Left kidney (tissue), 2 donors: ENCODE data around the gene ARMS2. TPM values are rescaled to one million over a fixed set of nuclear protein-coding genes. Genes with fewer than 3 reads are reported as not detected.

Source experiments
- DNase-seq: peaks from one replicate; pipeline ENCODE4 v3.0.0-alpha.2; 2013
- polyA plus RNA-seq: library from polyadenylated mRNA; unstranded; fragments of 120-200 nt; gene quantifications from one replicate; pipeline ENCODE4 v1.2.1, GENCODE V29; 2013; ENCODE audit not compliant: insufficient read length

The ARMS2 gene
- polyA plus RNA-seq, 1 donor: 0.17 TPM

DNA sequence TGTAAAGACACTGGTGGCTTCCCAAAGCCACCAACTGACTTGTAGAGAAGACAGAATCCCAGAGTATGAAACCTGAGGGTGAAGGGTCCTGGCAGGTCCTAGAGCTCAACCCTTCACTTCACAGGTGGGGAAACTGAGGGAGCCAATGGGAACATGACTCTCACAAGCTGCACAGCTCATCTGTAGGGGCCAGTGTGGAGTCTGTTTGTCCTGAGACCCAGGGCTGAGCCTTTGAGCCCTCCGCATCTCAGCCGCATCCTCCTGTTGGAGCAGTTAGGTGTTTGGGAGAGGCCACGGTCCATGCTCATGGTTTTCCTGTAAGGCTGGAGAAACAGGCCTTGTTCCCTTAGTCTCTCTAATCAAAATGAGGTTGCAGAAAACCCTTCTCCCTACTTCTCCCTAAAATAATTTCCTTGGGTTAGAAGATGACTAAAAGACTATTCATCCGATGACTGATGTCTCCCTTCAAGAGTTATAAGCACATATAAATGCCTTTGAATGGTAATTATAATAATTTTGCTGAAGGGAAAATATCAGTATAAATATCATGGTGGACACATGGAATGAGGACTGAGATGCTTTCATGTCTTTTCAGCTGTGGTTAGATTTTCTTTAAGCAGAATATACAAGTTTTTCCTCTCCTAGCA is 17.2 kb downstream of the ARMS2 start:
- DNase-seq: no peak

DNA sequence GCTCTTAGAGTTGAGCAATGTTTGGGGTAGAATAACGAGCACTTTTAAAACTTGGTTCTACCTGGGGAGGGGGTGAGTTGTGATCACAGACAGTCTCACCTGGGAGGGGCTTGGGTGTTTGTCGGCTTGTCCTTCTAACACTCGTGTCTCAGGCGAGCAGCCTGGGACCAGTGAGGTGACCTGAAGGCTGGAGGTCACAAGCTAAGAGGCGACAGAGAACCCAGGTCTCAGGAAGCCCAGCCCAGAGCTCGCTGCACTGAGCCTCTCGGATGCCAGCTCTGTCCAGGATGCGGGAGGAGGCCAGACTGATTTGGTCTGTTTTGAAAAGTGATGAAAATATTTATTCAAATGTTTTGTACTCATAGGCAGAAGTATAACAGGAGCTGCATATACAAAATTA is 18.7 kb downstream of the ARMS2 start:
- no peak for DNase-seq

GRCh38 chr10:122474131-122474818 is 19.8 kb downstream of the ARMS2 start:
- DNase-seq: no peak

DNA sequence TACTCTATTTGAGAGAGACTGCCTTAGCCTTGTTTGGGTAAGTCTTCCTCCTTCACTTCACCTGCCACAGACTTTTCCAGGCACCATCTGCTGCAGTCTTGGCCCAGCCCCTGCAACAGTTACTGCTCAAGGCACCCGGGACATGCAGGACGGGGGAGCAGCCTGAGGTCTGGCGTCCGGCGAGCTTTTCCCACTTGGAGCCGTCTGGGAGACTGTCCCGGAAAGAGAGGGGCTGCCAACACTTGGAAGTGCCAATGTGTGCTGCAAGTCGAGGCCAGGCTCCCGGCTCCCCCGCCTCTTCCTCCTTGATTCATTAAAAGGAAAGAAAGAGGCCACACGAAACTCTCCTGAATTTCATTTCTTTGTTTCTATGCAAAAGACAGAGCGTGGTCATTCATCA is 20.6 kb downstream of the ARMS2 start:
- DNase-seq: no peak

- no peak for DNase-seq
Measured at GRCh38 chr10:122475591-122476332, 21.3 kb downstream of the ARMS2 start.

- DNase-seq: no peak
Measured at GRCh38 chr10:122476333-122476695, 21.9 kb downstream of the ARMS2 start.

DNA sequence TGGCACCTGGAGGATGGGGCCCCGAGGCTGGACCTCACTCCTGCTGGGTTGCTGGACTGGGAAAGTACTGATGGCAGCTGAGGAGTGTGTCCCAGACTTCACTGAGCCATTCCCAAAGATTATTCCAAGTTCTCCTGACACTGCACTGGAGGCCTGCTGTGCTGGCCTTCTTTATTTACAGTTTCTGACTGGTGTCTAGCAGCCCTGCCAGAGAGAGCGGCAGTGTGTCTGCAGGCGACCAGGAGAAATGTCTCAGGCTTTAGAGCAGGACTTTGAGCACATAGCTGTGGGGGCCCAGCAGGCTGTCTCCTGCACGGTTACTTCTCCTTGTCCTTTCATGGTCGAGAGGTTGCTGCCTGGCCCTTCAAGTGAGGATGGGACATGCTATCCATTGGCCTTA is 23.0 kb downstream of the ARMS2 start:
- DNase-seq: no peak

- DNase-seq: no peak
Measured at GRCh38 chr10:122478971-122479370, 24.5 kb downstream of the ARMS2 start.

- no peak for DNase-seq
Measured at GRCh38 chr10:122480146-122480833, 25.8 kb downstream of the ARMS2 start.

GRCh38 chr10:122481296-122482056 is 27.0 kb downstream of the ARMS2 start:
- DNase-seq: no peak

GRCh38 chr10:122484276-122485060 is 30.0 kb downstream of the ARMS2 start:
- no peak for DNase-seq

DNA sequence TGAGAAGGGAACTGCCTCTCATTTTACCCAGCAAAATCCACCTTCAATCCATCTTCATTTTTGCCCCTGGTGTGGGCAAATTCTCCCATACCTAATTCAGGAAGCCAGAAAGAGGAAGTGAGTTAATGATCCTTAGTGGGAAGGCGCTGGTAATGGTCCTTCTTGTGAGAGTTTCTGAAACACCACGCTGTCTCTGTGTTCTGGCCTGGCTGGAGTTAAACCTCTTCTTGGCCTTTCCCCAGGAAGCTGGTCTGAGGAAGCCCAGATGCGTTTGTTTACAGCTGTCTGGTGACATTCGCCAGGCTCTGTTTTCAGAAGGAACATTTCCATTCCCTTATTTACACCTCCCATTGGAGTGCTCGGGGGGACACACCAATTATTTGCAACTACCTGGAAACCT is 31.2 kb downstream of the ARMS2 start:
- DNase-seq: no peak

GRCh38 chr10:122486406-122487080 is 32.1 kb downstream of the ARMS2 start:
- DNase-seq: no peak

GRCh38 chr10:122487174-122487765 is 32.8 kb downstream of the ARMS2 start:
- peak; percentile 55 for DNase-seq

DNA sequence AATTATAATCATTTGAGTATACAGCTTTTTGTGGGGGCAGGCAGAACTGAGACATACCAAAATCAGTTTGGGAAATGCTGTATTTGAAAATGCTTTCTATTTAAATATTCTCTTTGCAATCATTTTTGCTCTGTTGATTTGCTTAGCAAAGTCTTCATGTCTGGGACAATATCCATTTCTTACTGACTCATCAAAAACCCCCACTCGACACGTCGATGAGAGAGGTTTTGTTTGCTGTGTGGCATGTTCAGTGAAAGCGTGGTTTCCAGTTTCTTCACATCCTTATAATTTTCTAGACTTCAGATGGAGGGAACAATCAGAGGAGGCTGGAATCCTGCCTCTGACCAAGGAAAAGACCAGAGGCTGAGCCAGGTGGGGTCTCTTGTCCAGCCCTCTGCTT is 35.8 kb downstream of the ARMS2 start:
- DNase-seq: no peak

DNA sequence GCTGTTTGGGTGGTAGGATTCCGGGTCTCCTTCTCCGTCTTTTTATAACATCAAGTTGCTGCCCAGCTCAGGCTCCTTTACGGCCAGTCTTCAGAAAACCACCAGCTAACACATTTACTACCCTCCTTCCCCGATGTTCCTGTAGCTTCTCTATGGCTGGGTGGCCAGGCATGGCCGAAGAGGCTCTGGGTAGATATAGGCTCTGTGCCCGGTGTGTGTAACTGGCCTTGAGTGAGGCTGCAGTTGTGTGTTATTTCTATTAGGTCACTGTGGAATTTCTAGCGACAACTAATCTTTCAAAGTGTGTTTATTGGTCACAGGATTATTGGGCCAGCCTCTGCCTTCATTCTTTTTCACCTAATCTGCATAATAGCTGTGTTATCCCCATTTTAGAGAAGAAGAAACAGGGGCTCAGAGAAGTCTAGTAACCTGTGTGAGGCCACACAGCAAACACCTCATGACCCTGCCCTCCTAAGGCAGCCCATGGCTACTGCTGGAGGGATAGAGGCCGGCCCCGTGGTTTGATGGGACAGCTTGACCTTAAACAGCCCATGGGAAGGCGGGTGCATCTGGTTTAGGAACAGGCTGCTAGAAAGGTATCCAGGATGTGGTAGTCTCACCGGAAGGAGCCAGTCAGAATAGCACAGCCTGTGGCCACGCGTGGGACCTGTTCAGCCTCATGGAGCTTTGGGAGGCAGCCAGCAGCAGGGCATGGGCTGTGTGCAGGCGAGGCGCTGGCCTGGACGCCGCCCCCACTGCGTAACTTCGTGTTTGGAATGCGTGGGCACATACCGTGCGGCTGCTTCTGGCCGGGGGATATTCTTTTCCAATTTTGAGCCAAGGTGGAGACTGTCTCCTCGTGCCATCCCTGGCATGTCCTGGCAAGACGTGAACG is 36.6 kb downstream of the ARMS2 start:
- DNase-seq: no peak

DNA sequence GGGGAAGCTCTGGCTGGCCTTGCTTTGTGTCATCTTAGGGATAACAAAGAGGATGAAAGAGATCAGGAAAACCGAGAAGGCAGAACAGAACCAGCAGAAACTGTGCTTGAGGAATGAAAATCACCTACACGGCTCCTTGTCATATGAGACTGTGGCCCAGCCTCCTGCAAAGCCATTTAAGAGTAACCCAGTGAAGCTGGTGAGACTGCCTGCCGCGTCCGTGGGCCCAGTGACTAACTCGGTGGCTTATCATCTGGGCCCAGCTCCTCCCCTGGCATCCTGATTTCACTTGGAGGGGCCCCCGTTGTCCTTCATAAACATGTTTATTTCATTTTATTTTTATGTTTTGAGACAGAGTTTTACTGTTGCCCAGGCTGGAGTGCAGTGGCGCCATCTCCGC is 37.6 kb downstream of the ARMS2 start:
- no peak for DNase-seq

- DNase-seq: no peak
Measured at GRCh38 chr10:122492999-122493481, 38.6 kb downstream of the ARMS2 start.

DNA sequence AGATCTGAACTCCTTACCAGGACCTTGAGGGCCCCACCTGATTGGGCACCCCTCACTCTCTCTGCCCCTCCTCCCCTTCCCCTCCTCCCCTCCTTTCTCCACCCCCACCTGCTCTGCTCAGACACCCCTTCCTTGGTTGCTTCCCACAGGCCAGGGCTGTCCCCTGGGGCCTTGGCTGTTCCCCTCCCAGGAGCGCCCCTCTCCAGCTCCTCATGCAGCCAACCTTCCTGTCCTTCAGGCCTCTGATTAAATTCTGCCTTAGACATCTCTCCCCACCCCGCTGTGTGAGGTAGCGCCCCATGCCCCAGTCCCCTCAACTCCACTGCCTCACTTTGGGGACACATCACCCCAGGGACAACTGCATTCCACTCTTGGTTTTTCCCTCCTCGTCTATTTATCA is 39.3 kb downstream of the ARMS2 start:
- no peak for DNase-seq
